GM19351 (cell line): ENCODE data around the gene PMM2.

Source experiments
- ATAC-seq: cut with Tn5 transposase; IDR thresholded peaks from one replicate; pipeline ENCODE4 v1.9.1; 2021; ENCODE audit warnings: mild to moderate bottlenecking, moderate library complexity; ENCODE audit not compliant: unreplicated experiment

The PMM2 gene

DNA sequence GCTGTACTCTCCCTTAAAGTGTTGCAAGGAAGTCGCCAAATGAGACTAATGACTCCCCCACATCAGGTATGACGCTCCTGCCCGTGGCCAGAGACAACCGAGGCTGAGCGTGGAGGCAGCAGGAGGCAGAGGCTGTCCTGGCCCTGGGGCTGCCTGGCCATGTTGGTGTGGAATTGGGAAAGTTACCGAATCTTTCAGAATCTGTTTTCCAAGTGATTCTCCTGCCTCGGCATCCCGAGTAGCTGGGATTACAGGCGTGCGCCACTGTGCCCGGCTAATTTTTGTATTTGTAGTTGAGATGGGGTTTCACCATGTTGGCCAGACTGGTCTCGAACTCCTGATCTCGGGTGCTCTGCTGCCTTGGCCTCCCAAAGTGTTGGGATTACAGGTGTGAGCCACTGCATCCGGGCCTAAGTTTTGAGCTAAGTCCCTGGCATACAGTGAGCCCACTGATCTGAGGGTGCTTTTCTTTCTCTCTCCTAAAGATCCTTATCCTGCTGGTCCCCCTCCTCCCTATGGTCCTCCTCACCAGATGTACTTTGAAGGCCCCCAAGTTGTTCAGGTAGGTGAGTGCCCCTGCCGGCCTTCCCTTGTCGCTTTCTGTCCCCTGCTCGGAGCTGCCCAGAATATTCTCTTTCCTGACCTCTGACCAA is 85.2 kb downstream of the PMM2 start:
- ATAC-seq, result no peak

GRCh38 chr16:8885674-8886592 is 88.3 kb downstream of the PMM2 start:
- no peak for ATAC-seq

- no peak for ATAC-seq
Measured at GRCh38 chr16:8886593-8887430, 89.2 kb downstream of the PMM2 start.

- ATAC-seq, result no peak
Measured at GRCh38 chr16:8887431-8887765, 89.8 kb downstream of the PMM2 start.

GRCh38 chr16:8887952-8888560 is 90.4 kb downstream of the PMM2 start:
- ATAC-seq, result no peak

- no peak for ATAC-seq
Measured at GRCh38 chr16:8888951-8889892, 91.6 kb downstream of the PMM2 start.

GRCh38 chr16:8889893-8890548 is 92.4 kb downstream of the PMM2 start:
- ATAC-seq, result no peak

- ATAC-seq, result no peak
Measured at GRCh38 chr16:8890549-8890921, 92.9 kb downstream of the PMM2 start.

DNA sequence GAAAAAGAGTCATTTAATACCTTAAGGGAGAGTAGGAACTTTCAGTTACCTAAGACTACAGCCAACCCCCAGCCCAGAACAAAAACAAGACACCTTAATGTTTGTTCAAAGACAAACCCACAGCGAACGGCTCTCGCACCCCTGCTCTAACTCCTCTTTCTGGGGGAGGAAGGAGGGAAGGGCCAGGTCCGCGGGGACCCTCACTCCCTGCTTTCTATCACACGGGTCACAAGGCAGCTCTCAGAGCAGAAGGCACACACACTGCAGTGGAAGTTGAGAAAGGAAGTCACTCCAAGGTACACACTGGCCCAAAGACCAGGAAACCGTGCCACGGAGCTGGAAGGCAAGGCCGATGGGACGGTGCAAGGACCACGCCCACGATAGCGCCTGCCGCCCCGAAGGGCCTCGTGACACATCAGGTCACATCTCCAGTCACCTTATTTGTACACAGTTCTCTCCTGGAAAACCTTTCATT is 94.5 kb downstream of the PMM2 start:
- peak; percentile 35 for ATAC-seq

DNA sequence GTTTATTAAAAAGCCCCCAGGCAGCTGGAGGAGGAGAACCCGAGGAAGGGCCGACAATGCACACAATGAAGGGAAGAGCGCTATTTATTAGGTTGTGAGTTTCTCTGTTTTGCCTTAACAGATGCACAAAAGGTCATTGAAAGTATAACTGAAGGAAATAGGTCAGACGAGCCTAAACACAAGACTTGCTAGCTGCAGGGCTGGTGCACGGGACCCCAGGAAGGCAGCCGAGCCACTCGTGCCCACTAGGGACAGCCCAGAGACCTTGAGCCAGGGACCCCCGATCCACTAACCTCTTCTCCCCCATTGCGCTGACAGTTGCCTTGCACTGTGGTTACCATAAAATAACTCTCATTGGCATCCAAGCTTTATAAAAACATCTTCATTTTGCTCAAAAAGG is 95.8 kb downstream of the PMM2 start:
- ATAC-seq, result no peak

GRCh38 chr16:8893976-8894690 is 96.5 kb downstream of the PMM2 start:
- no peak for ATAC-seq

DNA sequence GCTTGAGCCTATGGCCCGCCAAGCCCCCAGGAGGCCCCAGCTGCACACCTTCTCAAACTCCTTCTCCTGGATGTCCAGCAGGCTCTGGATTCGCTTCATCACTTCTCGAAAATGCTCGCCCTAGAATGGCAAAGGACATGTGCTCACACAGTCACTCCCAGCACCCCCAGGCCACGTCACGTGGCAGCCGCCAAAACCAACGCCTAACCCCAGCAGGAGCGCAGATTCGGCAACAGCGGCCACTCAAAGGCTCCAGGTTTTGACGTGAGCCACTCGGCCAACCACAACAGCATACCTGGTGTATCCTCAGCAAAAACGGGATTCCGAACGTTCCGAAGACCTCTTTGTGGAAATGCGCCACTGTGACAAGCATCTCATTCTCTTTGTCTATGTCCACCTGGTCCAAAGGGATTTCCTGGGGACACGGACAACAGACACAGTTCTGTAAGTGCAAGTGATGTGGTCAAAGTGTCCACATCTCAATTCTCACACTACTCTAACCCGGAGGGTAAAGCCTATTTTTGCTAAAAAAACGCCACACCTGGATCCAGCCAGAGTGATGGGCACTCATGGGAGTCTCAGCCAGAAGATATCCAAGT is 97.2 kb downstream of the PMM2 start:
- no peak for ATAC-seq

DNA sequence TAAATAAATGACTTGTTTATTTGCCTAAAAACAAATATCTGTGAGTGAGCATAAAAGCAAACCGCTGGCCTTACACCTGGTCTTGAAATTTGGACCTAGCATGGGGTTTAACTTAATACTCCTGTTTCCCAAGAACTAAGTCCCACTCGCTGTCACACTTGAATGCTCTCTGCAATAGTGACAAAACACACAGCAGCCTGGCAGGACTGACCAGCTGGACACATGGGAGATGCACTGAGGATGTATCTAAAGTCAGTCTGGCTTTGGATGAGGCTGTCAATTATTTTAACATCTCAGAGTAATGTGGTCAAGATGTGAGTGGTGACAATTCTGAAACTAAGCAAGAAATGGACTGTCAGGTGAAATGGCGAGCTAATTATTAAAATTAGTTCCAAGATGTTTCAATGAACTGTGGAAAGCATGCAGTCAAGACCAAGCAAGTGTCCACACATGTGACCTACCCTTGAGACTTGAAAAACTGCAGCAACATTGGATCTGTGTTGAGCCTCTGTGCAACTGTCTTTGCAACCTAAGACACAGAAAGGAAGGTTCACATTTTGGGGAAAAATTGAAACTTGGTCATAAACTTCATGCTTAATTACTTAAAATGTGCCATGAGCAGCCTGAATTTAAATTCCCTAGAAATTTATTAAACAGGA is 101.2 kb downstream of the PMM2 start:
- ATAC-seq, result no peak
